HG02852 (cell line): Measurements from ENCODE around the gene PXYLP1.

Experiments
- ATAC-seq: cut with Tn5 transposase; IDR thresholded peaks from one replicate; pipeline ENCODE4 v1.9.1; 2021; ENCODE audit warnings: mild to moderate bottlenecking, moderate library complexity; ENCODE audit not compliant: unreplicated experiment

PXYLP1 gene

GRCh38 chr3:141320399-141321108 is 88.9 kb downstream of the PXYLP1 start:
- no peak for ATAC-seq

- no peak for ATAC-seq
These were observed 89.5 kb downstream of the PXYLP1 start for GRCh38 chr3:141321109-141321497.

DNA sequence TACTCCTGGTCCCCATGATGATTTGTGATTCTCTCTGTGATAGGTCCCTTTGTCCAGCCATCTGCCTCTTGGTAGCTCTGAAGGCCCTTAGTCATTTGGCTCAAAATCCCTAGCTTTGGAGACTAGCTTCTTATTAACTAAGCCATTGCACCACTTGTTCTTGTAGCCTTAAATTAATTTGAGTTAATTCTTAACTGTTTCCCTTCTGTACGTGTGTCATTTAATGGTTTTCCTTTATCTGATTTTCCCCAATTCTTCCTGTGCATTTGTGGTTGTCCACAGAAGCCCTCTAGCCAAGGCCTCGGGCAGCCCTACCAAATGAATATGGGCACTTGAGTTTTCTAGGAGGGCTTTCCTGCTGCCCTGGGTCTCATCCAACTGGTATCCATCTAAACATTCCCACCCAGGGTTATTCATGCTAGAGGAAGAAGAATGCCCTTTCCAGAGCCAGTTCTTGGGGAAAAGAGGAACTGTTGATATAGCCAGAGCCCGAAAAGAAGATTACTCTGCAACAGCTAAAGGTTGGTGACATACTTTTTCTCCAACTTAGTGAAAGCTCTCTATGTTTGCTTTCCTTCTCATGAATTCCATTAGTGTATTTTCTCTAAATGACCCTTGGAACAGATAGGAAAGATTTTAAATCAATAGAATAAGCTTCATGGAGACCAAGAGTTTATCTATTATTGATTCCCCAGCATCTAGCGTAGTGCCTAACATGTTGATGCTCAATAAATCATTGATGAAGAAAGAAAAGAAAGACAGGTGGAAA is 92.5 kb downstream of the PXYLP1 start:
- ATAC-seq = no peak

GRCh38 chr3:141326123-141326522 is 94.5 kb downstream of the PXYLP1 start:
- no peak for ATAC-seq

DNA sequence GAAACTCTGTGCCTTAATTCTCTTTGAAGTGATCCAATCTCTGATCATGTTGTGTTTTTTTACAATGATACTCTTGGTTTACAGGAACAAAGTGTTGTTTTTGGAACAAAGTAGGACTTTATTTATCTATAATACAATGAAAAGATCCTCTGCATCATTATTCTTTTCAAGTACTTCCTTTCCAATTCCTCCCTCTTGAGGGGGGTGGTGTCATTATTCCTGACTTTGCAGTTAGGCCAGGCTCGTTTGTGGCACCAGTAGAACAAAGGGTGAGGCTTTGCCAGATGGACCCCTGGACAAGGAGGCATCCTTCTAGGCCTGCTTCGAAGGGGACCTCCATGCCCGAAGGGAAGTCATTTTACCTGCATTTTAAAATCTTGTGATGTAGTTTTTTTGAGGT is 95.0 kb downstream of the PXYLP1 start:
- no peak for ATAC-seq

- ATAC-seq = peak; percentile 70
These were observed 96.9 kb downstream of the PXYLP1 start for GRCh38 chr3:141328286-141329166.

GRCh38 chr3:141330235-141330634 is 98.6 kb downstream of the PXYLP1 start:
- ATAC-seq = no peak

GRCh38 chr3:141330718-141331376 is 99.2 kb downstream of the PXYLP1 start:
- ATAC-seq = no peak

DNA sequence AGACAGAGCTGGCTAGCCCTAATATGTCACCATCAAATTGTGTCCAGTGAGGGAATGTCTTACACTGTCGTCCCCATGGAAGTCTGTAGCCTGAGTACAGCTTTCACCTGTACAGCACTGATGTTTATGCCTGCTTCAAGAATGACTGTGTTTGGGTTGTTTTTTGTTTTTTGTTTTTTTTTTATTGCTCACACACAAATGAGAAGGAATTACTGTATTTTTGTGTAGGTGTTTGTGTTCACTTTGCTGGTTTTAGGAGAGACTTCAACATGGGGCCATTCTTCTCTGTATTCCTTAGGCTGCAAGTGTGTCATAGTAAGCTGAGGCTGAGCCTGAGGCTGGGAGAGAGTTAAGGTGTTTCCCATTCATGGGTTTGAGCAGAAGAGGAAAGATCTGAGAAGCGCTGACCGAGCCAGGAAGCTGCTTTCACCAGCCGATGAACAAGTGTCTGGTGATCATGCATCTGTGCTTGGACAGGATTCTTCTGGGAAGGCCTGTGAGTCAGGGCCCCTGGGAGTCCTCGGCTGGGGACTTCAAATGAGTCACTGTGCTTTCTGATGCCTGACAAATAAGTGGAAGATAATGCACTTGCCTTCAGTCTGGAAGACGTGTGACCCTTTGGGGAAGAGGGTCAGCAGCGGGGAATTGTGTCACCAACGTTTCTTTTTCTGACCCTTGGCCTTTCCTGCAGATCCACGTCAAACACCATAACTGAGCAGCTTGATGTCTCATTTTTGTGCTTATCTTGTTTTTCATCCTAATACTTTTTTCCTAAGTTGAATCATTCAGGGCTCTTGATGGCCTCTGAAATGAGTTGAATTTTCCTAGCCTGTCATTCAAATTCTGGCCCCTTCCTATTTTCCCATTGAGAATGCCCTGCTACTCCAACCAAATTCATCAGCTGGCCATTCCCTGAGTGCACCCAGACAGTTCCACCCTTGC is 100.0 kb downstream of the PXYLP1 start:
- no peak for ATAC-seq

DNA sequence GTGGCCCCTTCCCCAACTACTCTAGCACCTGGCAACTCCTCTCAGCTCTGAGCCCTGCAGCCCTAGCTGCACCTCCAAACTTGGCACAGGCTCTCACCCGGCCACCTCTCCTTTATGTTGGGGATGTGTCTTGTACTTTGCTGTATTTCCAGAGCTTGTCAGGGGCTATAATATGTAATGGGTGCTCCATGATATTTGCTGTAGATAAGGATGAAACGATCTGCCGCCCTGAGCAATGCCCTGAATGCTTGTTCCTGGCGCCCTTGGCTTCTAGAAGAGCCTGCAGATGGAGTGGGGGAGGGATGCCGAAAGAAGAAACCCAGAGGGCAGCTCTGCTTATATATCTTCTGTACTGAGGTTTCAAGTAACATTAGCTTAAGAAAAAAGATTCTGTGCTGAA is 100.8 kb downstream of the PXYLP1 start:
- no peak for ATAC-seq

GRCh38 chr3:141333836-141334626 is 102.4 kb downstream of the PXYLP1 start:
- ATAC-seq = no peak

- no peak for ATAC-seq
These were observed 103.1 kb downstream of the PXYLP1 start for GRCh38 chr3:141334627-141335250.

DNA sequence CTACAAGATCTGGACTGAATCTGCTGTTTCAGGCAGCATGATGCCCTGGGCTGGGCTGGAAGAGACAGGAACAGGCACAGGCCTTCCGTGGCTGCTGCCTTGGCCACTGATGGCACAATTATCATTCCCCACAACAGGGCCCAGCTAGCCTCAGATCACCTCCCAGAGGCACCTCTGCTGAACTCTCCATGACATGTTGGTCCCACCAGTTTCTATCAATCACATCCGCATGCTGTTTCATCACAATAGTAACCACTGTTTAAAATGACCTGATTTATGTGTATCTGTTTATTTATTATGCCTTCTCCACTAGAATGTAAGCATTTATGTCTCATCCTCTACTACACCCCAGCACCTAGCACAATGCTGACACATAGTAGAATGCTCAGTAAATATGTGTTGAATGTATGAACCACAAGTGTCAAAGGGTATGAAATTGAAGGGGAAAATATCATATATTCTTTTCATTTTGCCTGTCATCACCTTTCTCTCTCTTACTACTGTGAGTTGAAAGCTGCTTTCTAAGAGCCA is 104.0 kb downstream of the PXYLP1 start:
- ATAC-seq = no peak

GRCh38 chr3:141336672-141337522 is 105.3 kb downstream of the PXYLP1 start:
- ATAC-seq = peak; percentile 94

- ATAC-seq = no peak
These were observed 105.9 kb downstream of the PXYLP1 start for GRCh38 chr3:141337523-141337854.

DNA sequence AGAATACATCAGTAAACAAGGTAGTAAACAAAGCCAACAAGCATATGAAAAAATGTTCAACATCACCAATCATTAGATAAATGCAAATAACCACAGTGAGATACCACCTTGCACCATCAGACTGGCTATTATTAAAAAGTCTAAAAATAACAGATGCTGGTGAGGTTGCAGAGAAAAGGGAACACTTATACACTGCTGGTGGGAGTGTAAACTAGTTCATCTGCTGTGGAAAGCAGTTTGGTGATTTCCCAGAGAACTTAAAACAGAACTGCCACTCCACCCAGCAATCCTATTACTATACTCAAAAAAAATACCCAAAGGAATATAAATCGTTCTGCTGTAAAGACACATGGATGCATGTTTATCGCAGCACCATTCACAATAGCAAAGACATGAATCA is 106.4 kb downstream of the PXYLP1 start:
- ATAC-seq = no peak

- no peak for ATAC-seq
These were observed 107.3 kb downstream of the PXYLP1 start for GRCh38 chr3:141338881-141339280.

GRCh38 chr3:141341536-141341935 is 109.9 kb downstream of the PXYLP1 start:
- ATAC-seq = no peak
